ENCODE data around the gene NCF2.

The NCF2 gene

GRCh38 chr1:183562701-183563100 lies 27.6 kb downstream of the NCF2 start:
- ATAC-seq = no peak
- Mint-ChIP-seq H3K4me3 (no peak overlapping the region), H3K36me3 (peaks cover 60% of the 10 kb centered on the region), H3K27me3 (no peaks in the 10 kb centered on the region), H3K9me3 (no peaks in the 10 kb centered on the region), H3K4me1 (peaks cover 25% of the 10 kb centered on the region), H3K27ac (no peak overlapping the region)

GRCh38 chr1:183559061-183559460 lies 31.2 kb downstream of the NCF2 start:
- Mint-ChIP-seq H3K36me3 (peaks cover 49% of the 10 kb centered on the region), H3K4me1 (peaks cover 6% of the 10 kb centered on the region), H3K4me3 (no peak overlapping the region), H3K9me3 (no peaks in the 10 kb centered on the region), H3K27me3 (no peaks in the 10 kb centered on the region), H3K27ac (no peak overlapping the region)
- no peak for ATAC-seq

- H3K27ac Mint-ChIP-seq = peak overlapping the region; percentile 70
- H3K4me1 Mint-ChIP-seq = peaks cover 6% of the 10 kb centered on the region
- peaks cover 56% of the 10 kb centered on the region for H3K36me3 Mint-ChIP-seq
- no peaks in the 10 kb centered on the region for H3K9me3 Mint-ChIP-seq
- no peak overlapping the region for H3K4me3 Mint-ChIP-seq
- H3K27me3 Mint-ChIP-seq = no peaks in the 10 kb centered on the region
- ATAC-seq = peak; percentile 70
These were observed 35.7 kb downstream of the NCF2 start for GRCh38 chr1:183554577-183554976.

- peak overlapping the region; percentile 70 for H3K27ac Mint-ChIP-seq
- ATAC-seq = no peak
- H3K9me3 Mint-ChIP-seq = no peaks in the 10 kb centered on the region
- H3K36me3 Mint-ChIP-seq = peaks cover 53% of the 10 kb centered on the region
- peaks cover 6% of the 10 kb centered on the region for H3K4me1 Mint-ChIP-seq
- H3K27me3 Mint-ChIP-seq = no peaks in the 10 kb centered on the region
- H3K4me3 Mint-ChIP-seq = no peak overlapping the region
These were observed 36.5 kb downstream of the NCF2 start for GRCh38 chr1:183553764-183554163.

GRCh38 chr1:183553331-183553730 lies 36.9 kb downstream of the NCF2 start:
- H3K4me1 Mint-ChIP-seq = peaks cover 6% of the 10 kb centered on the region
- H3K27ac Mint-ChIP-seq = peak overlapping the region; percentile 70
- H3K27me3 Mint-ChIP-seq = no peaks in the 10 kb centered on the region
- H3K9me3 Mint-ChIP-seq = no peaks in the 10 kb centered on the region
- peaks cover 54% of the 10 kb centered on the region for H3K36me3 Mint-ChIP-seq
- no peak overlapping the region for H3K4me3 Mint-ChIP-seq
- ATAC-seq = no peak

- Mint-ChIP-seq H3K4me1 (peaks cover 6% of the 10 kb centered on the region), H3K27me3 (no peaks in the 10 kb centered on the region), H3K36me3 (peaks cover 54% of the 10 kb centered on the region), H3K4me3 (no peak overlapping the region), H3K27ac (peak overlapping the region; percentile 70), H3K9me3 (no peaks in the 10 kb centered on the region)
- no peak for ATAC-seq
These were observed 37.4 kb downstream of the NCF2 start for GRCh38 chr1:183552891-183553290.

- H3K4me3 Mint-ChIP-seq = no peak overlapping the region
- no peaks in the 10 kb centered on the region for H3K27me3 Mint-ChIP-seq
- peaks cover 51% of the 10 kb centered on the region for H3K36me3 Mint-ChIP-seq
- no peaks in the 10 kb centered on the region for H3K9me3 Mint-ChIP-seq
- peak overlapping the region; percentile 70 for H3K27ac Mint-ChIP-seq
- peaks cover 8% of the 10 kb centered on the region for H3K4me1 Mint-ChIP-seq
- no peak for ATAC-seq
These were observed 37.8 kb downstream of the NCF2 start for GRCh38 chr1:183552441-183552840.

- Mint-ChIP-seq H3K36me3 (peaks cover 54% of the 10 kb centered on the region), H3K4me3 (no peak overlapping the region), H3K9me3 (no peaks in the 10 kb centered on the region), H3K27me3 (no peaks in the 10 kb centered on the region), H3K27ac (peak overlapping the region; percentile 70), H3K4me1 (peaks cover 13% of the 10 kb centered on the region)
- no peak for ATAC-seq
These were observed 38.3 kb downstream of the NCF2 start for GRCh38 chr1:183551924-183552323.

GRCh38 chr1:183550915-183551314 lies 39.3 kb downstream of the NCF2 start:
- Mint-ChIP-seq H3K9me3 (no peaks in the 10 kb centered on the region), H3K27ac (no peak overlapping the region), H3K36me3 (peaks cover 50% of the 10 kb centered on the region), H3K4me3 (no peak overlapping the region), H3K27me3 (no peaks in the 10 kb centered on the region), H3K4me1 (peaks cover 18% of the 10 kb centered on the region)
- no peak for ATAC-seq

GRCh38 chr1:183548116-183548515 lies 42.1 kb downstream of the NCF2 start:
- H3K36me3 Mint-ChIP-seq = peaks cover 53% of the 10 kb centered on the region
- no peaks in the 10 kb centered on the region for H3K27me3 Mint-ChIP-seq
- H3K4me3 Mint-ChIP-seq = no peak overlapping the region

GRCh38 chr1:183546427-183546826 lies 43.8 kb downstream of the NCF2 start:
- Mint-ChIP-seq H3K9me3 (no peaks in the 10 kb centered on the region), H3K27me3 (no peaks in the 10 kb centered on the region), H3K4me3 (no peak overlapping the region), H3K4me1 (peaks cover 27% of the 10 kb centered on the region), H3K36me3 (peaks cover 54% of the 10 kb centered on the region), H3K27ac (peak overlapping the region; percentile 5)
- no peak for ATAC-seq

More at GRCh38 chr1:183548116-183548515, 42.1 kb downstream of the NCF2 start:
- no peaks in the 10 kb centered on the region for H3K9me3 Mint-ChIP-seq
- no peak overlapping the region for H3K27ac Mint-ChIP-seq
- H3K4me1 Mint-ChIP-seq = peaks cover 27% of the 10 kb centered on the region
- ATAC-seq = peak; percentile 57

GRCh38 chr1:183544598-183545297 lies 45.5 kb downstream of the NCF2 start:
- peak overlapping the region; percentile 3 for H3K27ac Mint-ChIP-seq
- H3K4me3 Mint-ChIP-seq = no peak overlapping the region
- no peaks in the 10 kb centered on the region for H3K9me3 Mint-ChIP-seq
- no peak for ATAC-seq
- H3K4me1 Mint-ChIP-seq = peaks cover 34% of the 10 kb centered on the region
- H3K36me3 Mint-ChIP-seq = peaks cover 59% of the 10 kb centered on the region
- H3K27me3 Mint-ChIP-seq = no peaks in the 10 kb centered on the region

- Mint-ChIP-seq H3K4me1 (peaks cover 34% of the 10 kb centered on the region), H3K4me3 (no peak overlapping the region), H3K27me3 (no peaks in the 10 kb centered on the region), H3K9me3 (no peaks in the 10 kb centered on the region), H3K36me3 (peaks cover 69% of the 10 kb centered on the region), H3K27ac (no peak overlapping the region)
- ATAC-seq = peak; percentile 59
These were observed 46.5 kb downstream of the NCF2 start for GRCh38 chr1:183543619-183544204.

GRCh38 chr1:183537405-183537804 lies 52.9 kb downstream of the NCF2 start:
- ATAC-seq = no peak
- Mint-ChIP-seq H3K9me3 (no peaks in the 10 kb centered on the region), H3K27me3 (no peaks in the 10 kb centered on the region), H3K4me1 (peaks cover 8% of the 10 kb centered on the region), H3K36me3 (peaks cover 70% of the 10 kb centered on the region), H3K4me3 (no peak overlapping the region), H3K27ac (no peak overlapping the region)

GRCh38 chr1:183533617-183534174 lies 56.6 kb downstream of the NCF2 start:
- ATAC-seq = no peak
- no peak overlapping the region for H3K27ac Mint-ChIP-seq
- H3K36me3 Mint-ChIP-seq = peaks cover 44% of the 10 kb centered on the region
- no peaks in the 10 kb centered on the region for H3K27me3 Mint-ChIP-seq
- no peaks in the 10 kb centered on the region for H3K4me1 Mint-ChIP-seq
- H3K4me3 Mint-ChIP-seq = no peak overlapping the region
- H3K9me3 Mint-ChIP-seq = no peaks in the 10 kb centered on the region

GRCh38 chr1:183528577-183528976 lies 61.7 kb downstream of the NCF2 start:
- Mint-ChIP-seq H3K27me3 (no peaks in the 10 kb centered on the region), H3K4me3 (no peak overlapping the region), H3K36me3 (peaks cover 33% of the 10 kb centered on the region), H3K4me1 (no peaks in the 10 kb centered on the region), H3K27ac (no peak overlapping the region), H3K9me3 (no peaks in the 10 kb centered on the region)
- no peak for ATAC-seq

All from stimulated activated memory B cell treated with anti-CD40 and anti-IgM and Interleukin-4, amounts not matched to agents 10 μg/mL and 1 μg/mL and 100 μg/mL, for 72 hours (primary cell).